ENCODE results near the gene CHMP6. TPM values are rescaled to one million over a fixed set of nuclear protein-coding genes. Genes with fewer than 3 reads are reported as not detected.

The CHMP6 gene
- total and polyA plus RNA-seq, 9 of the 15 experiments (the other 6 are each of a cell fraction or from before 2014, with no cell fraction given) = 0.25 to 30.4 (median 13.4) TPM

GRCh38 chr17:80978499-80979497 lies 12.8 kb upstream of the CHMP6 start:
- ATAC-seq = no peak
- 49% methylated on average over 31 of the region's 31 CpGs for WGBS (ENCODE audit: insufficient coverage, low coverage, missing lambda C conversion rate)

More at GRCh38 chr17:80978499-80979497, 12.8 kb upstream of the CHMP6 start:
- H3K4me1 ChIP-seq (replicated peaks in 1 of 2; ENCODE audit: control insufficient read depth in 2 of 2, insufficient read depth in 2 of 2, low read length in 2 of 2) = peaks cover 0 to 38% of the 10 kb centered on the region in 2 experiments; a peak in 3 of 5 replicates
- DNase-seq (ENCODE audit: extremely low read depth in 1 of 4, low spot score in 3 of 4) (no peak), FAIRE-seq (no peak)
- H3K4me3 ChIP-seq = no peak overlapping the region
- POLR2A ChIA-PET = interaction anchor here (0.5 to 0.8 kb wide), 4 partner anchors 80 to 575 kb away, joined by 3 to 7 read pairs (median 3); no protein-coding TSS in a partner anchor
- in situ Hi-C loops (cut with MboI) (no loop called here), intact Hi-C loops (cut with micrococcal nuclease) (no loop called here)
- no peaks in the 10 kb centered on the region for H3K36me3 ChIP-seq (ENCODE audit: control insufficient read depth, insufficient read depth, low read length)
- no peaks in the 10 kb centered on the region for H3K9me3 ChIP-seq (replicated peaks; ENCODE audit: control insufficient read depth, insufficient read depth, low read depth, low read length)
- no TSS peak for BruUV-seq (replicated peaks)
- no peak overlapping the region for H3K27ac ChIP-seq (ENCODE audit: extremely low read depth, low read depth, low read length)
- TF ChIP-seq E2F6 (IDR thresholded peaks at IDR 0.05; ENCODE audit: borderline replicate concordance in 1 of 2, extremely low read depth in 1 of 2, insufficient read depth in 1 of 2, insufficient read length in 1 of 2, low read depth in 1 of 2, low read length in 1 of 2, poor library complexity in 1 of 2, severe bottlenecking in 1 of 2) (peak in 1 of 2 experiments; percentile 51), MXI1 (IDR thresholded peaks at IDR 0.05; ENCODE audit: low read depth, low read length) (no peak)
- no peaks in the 10 kb centered on the region for H3K9me1 ChIP-seq (ENCODE audit: control insufficient read depth, insufficient read depth, low read length)
- peaks cover 16 to 27% of the 10 kb centered on the region in 2 experiments; a peak in 4 of 5 replicates for H3K27me3 ChIP-seq (ENCODE audit: control insufficient read depth in 2 of 2, insufficient read depth in 2 of 2, low read length in 2 of 2)
- CTCF ChIA-PET (ENCODE audit: low intra/inter-chr PET ratio) = interaction anchor here (0.8 kb wide), 1 partner anchor 781 kb away, joined by 3 read pairs; no protein-coding TSS in a partner anchor
- H3K79me2 ChIP-seq (ENCODE audit: control insufficient read depth, insufficient read depth, low read length) = no peaks in the 10 kb centered on the region
- H2AFZ ChIP-seq (ENCODE audit: low read depth, low read length) = peak overlapping the region; percentile 54
- H3K4me2 ChIP-seq (ENCODE audit: insufficient read depth, low read length) = no peak overlapping the region
- 0 out of 4 replicates have a peak overlapping the region, but pooled peaks of 1 of the 2 experiments have one; percentile 10 for H3K9ac ChIP-seq (ENCODE audit: insufficient read depth in 1 of 2, low read depth in 2 of 2, low read length in 2 of 2)
- 0 out of 2 replicates have a peak, but pooled peaks cover 6% of the 10 kb centered on the region for H4K20me1 ChIP-seq (replicated peaks; ENCODE audit: control insufficient read depth, insufficient read depth, low read length)
